Measurements from ENCODE around the gene SLC27A4. TPM values are rescaled to one million over a fixed set of nuclear protein-coding genes. Genes with fewer than 3 reads are reported as not detected.

Gene SLC27A4
- total and polyA plus RNA-seq, 10 of the 15 experiments (the other 5 are each of a cell fraction or from before 2014, with no cell fraction given), result 0.13 to 14.0 (median 7.6) TPM

DNA sequence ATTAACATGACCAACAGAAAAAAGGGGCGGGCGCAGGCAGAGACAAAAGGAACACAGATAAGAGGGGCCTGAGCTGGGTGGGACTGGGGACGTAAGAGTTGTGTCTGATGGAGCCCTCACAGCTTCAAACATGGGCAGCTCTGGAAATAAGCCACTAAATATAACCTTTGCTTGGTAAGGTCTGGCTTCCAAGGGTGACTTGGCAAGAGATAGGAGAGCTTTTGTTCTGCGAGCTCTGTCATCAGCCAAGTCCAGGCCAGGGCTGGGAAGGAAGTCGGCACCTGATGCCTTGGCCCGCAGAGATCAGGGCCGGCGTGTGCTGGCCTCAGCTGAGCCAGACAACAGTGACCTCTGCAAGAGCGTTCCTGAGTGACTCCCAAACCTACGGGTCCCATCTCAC lies 29.9 kb upstream of the SLC27A4 start (continued):
- TF ChIP-seq REST (IDR thresholded peaks at IDR 0.05; ENCODE audit: low read depth, low read length), result no peak
- TF ChIP-seq KLF5 (IDR thresholded peaks at IDR 0.05; ENCODE audit: partially characterized antibody), result no peak
- TF ChIP-seq, protein P1, sequence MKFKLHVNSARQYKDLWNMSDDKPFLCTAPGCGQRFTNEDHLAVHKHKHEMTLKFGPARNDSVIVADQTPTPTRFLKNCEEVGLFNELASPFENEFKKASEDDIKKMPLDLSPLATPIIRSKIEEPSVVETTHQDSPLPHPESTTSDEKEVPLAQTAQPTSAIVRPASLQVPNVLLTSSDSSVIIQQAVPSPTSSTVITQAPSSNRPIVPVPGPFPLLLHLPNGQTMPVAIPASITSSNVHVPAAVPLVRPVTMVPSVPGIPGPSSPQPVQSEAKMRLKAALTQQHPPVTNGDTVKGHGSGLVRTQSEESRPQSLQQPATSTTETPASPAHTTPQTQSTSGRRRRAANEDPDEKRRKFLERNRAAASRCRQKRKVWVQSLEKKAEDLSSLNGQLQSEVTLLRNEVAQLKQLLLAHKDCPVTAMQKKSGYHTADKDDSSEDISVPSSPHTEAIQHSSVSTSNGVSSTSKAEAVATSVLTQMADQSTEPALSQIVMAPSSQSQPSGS (IDR thresholded peaks at IDR 0.05; ENCODE audit: low read length), result no peak
- TF ChIP-seq, protein P2, sequence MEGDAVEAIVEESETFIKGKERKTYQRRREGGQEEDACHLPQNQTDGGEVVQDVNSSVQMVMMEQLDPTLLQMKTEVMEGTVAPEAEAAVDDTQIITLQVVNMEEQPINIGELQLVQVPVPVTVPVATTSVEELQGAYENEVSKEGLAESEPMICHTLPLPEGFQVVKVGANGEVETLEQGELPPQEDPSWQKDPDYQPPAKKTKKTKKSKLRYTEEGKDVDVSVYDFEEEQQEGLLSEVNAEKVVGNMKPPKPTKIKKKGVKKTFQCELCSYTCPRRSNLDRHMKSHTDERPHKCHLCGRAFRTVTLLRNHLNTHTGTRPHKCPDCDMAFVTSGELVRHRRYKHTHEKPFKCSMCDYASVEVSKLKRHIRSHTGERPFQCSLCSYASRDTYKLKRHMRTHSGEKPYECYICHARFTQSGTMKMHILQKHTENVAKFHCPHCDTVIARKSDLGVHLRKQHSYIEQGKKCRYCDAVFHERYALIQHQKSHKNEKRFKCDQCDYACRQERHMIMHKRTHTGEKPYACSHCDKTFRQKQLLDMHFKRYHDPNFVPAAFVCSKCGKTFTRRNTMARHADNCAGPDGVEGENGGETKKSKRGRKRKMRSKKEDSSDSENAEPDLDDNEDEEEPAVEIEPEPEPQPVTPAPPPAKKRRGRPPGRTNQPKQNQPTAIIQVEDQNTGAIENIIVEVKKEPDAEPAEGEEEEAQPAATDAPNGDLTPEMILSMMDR (IDR thresholded peaks at IDR 0.05 in 2 of 3, conservative IDR thresholded peaks at IDR 0.05 in 1 of 3; ENCODE audit: control insufficient read depth in 2 of 3, extremely low read depth in 1 of 3, insufficient read depth in 1 of 3, low read depth in 3 of 3, low read length in 3 of 3), result no peak

- POLR2A ChIA-PET, result no interaction called here
- intact Hi-C loops (cut with micrococcal nuclease; ENCODE audit: unreplicated experiment), result no loop called here
- TF ChIP-seq RAD51 (IDR thresholded peaks at IDR 0.05) (no peak), MYB (IDR thresholded peaks at IDR 0.05; ENCODE audit: borderline replicate concordance, low read depth, low read length) (no peak), JUNB (IDR thresholded peaks at IDR 0.05) (no peak), FOS (IDR thresholded peaks at IDR 0.05; ENCODE audit: borderline replicate concordance, extremely low read depth, insufficient read length) (no peak)
- TF ChIP-seq, protein P3, sequence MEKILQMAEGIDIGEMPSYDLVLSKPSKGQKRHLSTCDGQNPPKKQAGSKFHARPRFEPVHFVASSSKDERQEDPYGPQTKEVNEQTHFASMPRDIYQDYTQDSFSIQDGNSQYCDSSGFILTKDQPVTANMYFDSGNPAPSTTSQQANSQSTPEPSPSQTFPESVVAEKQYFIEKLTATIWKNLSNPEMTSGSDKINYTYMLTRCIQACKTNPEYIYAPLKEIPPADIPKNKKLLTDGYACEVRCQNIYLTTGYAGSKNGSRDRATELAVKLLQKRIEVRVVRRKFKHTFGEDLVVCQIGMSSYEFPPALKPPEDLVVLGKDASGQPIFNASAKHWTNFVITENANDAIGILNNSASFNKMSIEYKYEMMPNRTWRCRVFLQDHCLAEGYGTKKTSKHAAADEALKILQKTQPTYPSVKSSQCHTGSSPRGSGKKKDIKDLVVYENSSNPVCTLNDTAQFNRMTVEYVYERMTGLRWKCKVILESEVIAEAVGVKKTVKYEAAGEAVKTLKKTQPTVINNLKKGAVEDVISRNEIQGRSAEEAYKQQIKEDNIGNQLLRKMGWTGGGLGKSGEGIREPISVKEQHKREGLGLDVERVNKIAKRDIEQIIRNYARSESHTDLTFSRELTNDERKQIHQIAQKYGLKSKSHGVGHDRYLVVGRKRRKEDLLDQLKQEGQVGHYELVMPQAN (conservative IDR thresholded peaks at IDR 0.05), result no peak
- TF ChIP-seq, protein P4, sequence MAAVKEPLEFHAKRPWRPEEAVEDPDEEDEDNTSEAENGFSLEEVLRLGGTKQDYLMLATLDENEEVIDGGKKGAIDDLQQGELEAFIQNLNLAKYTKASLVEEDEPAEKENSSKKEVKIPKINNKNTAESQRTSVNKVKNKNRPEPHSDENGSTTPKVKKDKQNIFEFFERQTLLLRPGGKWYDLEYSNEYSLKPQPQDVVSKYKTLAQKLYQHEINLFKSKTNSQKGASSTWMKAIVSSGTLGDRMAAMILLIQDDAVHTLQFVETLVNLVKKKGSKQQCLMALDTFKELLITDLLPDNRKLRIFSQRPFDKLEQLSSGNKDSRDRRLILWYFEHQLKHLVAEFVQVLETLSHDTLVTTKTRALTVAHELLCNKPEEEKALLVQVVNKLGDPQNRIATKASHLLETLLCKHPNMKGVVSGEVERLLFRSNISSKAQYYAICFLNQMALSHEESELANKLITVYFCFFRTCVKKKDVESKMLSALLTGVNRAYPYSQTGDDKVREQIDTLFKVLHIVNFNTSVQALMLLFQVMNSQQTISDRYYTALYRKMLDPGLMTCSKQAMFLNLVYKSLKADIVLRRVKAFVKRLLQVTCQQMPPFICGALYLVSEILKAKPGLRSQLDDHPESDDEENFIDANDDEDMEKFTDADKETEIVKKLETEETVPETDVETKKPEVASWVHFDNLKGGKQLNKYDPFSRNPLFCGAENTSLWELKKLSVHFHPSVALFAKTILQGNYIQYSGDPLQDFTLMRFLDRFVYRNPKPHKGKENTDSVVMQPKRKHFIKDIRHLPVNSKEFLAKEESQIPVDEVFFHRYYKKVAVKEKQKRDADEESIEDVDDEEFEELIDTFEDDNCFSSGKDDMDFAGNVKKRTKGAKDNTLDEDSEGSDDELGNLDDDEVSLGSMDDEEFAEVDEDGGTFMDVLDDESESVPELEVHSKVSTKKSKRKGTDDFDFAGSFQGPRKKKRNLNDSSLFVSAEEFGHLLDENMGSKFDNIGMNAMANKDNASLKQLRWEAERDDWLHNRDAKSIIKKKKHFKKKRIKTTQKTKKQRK (IDR thresholded peaks at IDR 0.05; ENCODE audit: low read depth, low read length), result no peak
These were observed 25.6 kb upstream of the SLC27A4 start for GRCh38 chr9:128314697-128315096.

More at GRCh38 chr9:128314697-128315096, 25.6 kb upstream of the SLC27A4 start:
- no peak overlapping the region for H3K27ac ChIP-seq (ENCODE audit: control insufficient read depth, insufficient read depth)
- RAD21 ChIA-PET (ENCODE audit: unreplicated experiment), result no interaction called here
- no peaks in the 10 kb centered on the region for H3K4me1 ChIP-seq (ENCODE audit: control insufficient read depth, insufficient read depth, low read length)
- ATAC-seq, result no peak
- H3K79me2 ChIP-seq (ENCODE audit: control insufficient read depth, insufficient read depth, low read length), result no peaks in the 10 kb centered on the region
- CTCF ChIA-PET, result interaction anchor here (0.7 to 0.9 kb wide), 2 partner anchors 9 to 19 kb away, joined by 3 read pairs; no protein-coding TSS in a partner anchor
- no peak overlapping the region for H3K9ac ChIP-seq (ENCODE audit: control insufficient read depth, insufficient read depth, low read length)
- no peak overlapping the region for H3K4me3 ChIP-seq
- no peaks in the 10 kb centered on the region for H3K9me3 ChIP-seq (replicated peaks; ENCODE audit: control insufficient read depth, insufficient read depth, low read length)
- no peak overlapping the region for H3K4me2 ChIP-seq (ENCODE audit: control insufficient read depth, insufficient read depth)
- SMC1A ChIA-PET (ENCODE audit: uncharacterized antibody, unreplicated experiment), result no interaction called here
- H4K20me1 ChIP-seq (ENCODE audit: control insufficient read depth, insufficient read depth), result no peaks in the 10 kb centered on the region
- peaks cover 15 to 16% of the 10 kb centered on the region in 2 experiments for H3K36me3 ChIP-seq (ENCODE audit: control insufficient read depth in 2 of 2, insufficient read depth in 2 of 2, low read length in 1 of 2)
- no peak overlapping the region for H2AFZ ChIP-seq (ENCODE audit: control insufficient read depth, low read depth, low read length)
- H3K27me3 ChIP-seq (replicated peaks in 1 of 2; ENCODE audit: control insufficient read depth in 2 of 2, insufficient read depth in 2 of 2, low read length in 1 of 2), result no peaks in the 10 kb centered on the region
- no peak for FAIRE-seq
- 81% methylated on average over 4 of the region's 4 CpGs for WGBS (ENCODE audit: insufficient coverage, insufficient replicate concordance, low lambda C conversion rate, missing lambda C conversion rate)
- no TSS peak for BruUV-seq (replicated peaks)
- in situ Hi-C loops (cut with MboI), result no loop called here
- no peak for DNase-seq (ENCODE audit: low read depth, low spot score)

Measured in GM12878 (cell line).